Testis (tissue), 2 donors: Measurements from ENCODE around the gene API5.

Experiments
- CTCF ChIP-seq, 3 experiments: fragments of 450-650 bp in 2 of 3; fragments of 200-600 bp in 1 of 3; sonication (generic) in 1 of 3; IDR thresholded peaks; one replicate each; pipeline ENCODE4 v1.5.1; 2016 to 2019; ENCODE audit warnings: antibody characterized with exemption in 3 of 3, mild to moderate bottlenecking in 2 of 3, moderate library complexity in 1 of 3
- POLR2A ChIP-seq: fragments of 450-650 bp; IDR thresholded peaks from one replicate; pipeline ENCODE4 v1.6.1; 2017; ENCODE audit warnings: antibody characterized with exemption, mild to moderate bottlenecking, moderate library complexity

- TF ChIP-seq CTCF (IDR thresholded peaks at IDR 0.05) = no peak
- no peak for TF ChIP-seq POLR2A
These were observed 13.4 kb upstream of the API5 start for GRCh38 chr11:43298397-43298796.
